HG02884 (cell line): ENCODE results near the gene THAP10.

Source experiments
- ATAC-seq: cut with Tn5 transposase; IDR thresholded peaks from one replicate; pipeline ENCODE4 v1.9.1; 2021; ENCODE audit warnings: mild to moderate bottlenecking, moderate library complexity; ENCODE audit not compliant: unreplicated experiment

THAP10 gene

GRCh38 chr15:70854666-70854976, 37.6 kb downstream of the THAP10 start:
- ATAC-seq = no peak

DNA sequence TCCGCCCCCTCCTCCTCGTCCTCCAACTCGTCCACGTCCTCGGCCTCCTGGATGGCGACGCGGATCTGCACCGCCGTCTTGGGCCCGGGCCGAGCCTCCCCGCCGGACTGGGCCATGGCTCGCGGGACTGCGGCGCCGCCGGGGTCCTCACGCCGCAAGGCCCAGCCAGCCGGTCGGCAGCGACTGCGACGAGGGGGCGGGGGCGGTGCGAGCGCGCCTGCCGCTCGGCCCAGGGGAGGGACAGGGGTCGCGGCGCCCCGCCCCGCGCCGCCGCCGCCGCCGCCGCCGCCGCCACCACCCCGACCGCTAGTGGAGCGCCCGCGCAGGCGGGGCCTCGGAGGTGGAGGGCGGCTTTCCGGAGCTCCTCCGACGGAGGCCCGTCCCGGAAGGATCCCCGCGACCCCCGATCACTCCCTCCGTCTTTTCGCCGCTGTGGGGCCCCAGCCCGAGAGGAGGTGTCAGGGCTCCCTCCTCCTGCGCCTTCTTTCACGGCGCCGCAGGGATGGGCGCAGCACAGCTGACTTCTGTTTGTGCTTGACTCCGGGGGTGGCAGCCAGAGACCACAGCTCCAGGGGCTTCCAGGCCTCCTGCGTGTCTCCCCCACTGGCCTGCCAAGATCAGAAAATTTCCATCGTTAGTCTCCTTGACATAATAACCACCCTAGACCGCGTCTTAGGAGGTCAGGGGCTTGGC, 38.1 kb downstream of the THAP10 start, which contains the start of gene LARP6:
Gene LARP6, minus strand, starts transcription at position 185 of the 693 bp plus-strand sequence. Its CDS starts 69 bp downstream, at position 116.
- no peak for ATAC-seq

DNA sequence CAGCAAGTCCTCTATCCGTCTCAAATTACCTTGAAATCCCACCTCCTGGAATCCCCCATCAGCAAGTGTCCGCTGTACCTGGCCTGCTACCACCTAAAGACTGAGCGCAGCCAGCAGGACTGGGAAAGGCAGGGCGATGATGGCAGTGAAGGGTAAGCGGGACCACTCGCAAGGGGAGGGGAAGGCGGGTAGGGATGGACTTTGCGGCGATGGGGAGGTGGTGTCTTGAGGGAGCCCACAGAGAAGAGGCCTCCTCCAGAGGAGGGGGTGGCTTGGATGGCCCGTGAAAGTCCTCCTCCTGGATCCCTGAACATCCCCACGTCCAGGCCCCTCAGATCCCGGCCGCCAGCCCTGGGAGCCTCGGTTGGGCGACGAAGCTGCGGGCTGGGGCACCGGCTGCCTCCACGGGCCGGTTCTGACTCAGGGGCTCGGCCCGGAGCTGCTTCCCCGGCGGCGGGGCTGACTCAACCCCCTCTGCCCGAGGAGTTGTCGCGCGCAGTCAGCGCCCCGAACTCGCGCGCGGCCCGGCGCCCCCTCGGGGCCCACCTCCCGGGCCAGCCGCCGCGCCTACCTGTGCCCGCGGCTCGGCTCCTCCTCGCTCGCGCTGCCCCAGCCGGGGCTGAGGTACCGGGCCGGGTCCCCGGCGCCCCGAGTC, 38.8 kb downstream of the THAP10 start:
- ATAC-seq = no peak

- no peak for ATAC-seq
These were observed 39.5 kb downstream of the THAP10 start for GRCh38 chr15:70852501-70853317.

GRCh38 chr15:70851889-70852288, 40.3 kb downstream of the THAP10 start:
- no peak for ATAC-seq

DNA sequence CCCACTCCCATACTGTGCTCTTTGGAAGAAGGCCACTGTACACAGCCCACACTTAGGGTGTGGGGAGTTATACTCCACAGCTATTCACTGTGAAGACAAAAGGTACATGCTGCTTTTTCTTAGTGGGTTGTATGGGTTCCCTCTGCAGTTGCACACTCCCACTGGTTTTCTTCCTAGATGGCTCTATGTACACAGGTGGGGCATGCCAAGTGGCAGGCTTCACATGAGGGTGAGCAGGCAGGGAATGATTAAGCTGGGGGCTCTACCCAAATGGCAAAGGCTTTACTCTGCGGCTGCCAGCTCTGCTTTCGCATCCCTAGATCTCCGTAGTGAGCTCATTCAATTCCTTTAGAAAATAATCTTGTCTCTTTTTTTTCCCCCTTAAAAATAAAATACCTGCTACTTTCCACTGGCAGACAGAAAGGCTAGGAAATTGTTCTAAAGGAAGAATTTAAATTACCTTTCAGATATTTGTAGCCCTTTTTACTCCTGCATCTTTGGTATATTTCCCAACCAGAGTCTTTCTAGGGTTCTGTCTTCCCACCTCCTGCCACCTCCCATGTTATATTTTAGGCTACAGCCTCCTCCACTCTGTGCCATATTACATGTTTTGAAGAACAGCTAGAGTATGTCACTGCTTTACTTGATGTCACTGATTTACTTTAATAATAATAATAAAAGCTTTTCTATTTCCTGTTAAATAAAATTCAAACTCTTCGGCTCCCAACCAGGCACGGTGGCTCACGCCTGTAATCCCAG, 46.5 kb downstream of the THAP10 start:
- no peak for ATAC-seq

GRCh38 chr15:70837476-70837875, 54.8 kb downstream of the THAP10 start:
- ATAC-seq = no peak

GRCh38 chr15:70835841-70836240, 56.4 kb downstream of the THAP10 start:
- no peak for ATAC-seq

DNA sequence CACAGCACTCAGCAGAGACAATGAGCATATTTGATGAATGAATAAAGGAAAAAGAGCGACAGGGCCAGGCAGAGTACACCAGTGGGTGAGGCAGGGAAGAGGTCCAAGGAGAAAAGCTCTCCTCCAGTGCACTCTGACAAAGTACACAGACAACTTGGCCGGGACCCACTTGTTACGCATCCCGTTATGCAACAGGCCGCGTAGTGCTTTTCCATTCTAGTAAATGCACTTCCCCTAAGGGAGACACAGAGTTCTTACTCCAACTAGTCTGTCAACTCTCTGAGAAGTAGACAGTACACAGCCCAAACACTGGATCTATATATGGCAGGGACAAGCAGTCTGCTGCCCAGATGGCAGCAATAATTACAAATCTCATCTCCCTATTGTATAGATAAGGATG, 56.8 kb downstream of the THAP10 start:
- ATAC-seq = no peak

DNA sequence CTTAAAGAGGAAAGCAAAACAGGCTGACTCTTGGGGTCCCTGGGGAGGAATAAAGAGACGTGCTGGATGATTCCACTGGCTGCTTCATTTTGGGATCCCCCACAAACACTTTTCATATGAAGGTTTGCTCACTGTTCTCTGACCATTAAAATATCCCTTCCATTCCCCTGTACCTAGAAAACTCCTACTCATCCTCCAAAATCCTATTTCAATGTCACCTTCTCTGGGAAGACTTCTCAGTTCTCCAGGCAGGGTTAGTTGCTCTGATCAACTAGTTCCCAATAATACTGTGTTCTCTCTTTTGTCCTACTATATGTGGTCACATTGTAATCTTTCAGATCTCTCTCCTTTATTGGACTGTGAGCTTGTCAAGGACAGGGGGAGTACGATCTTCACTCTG, 57.2 kb downstream of the THAP10 start:
- no peak for ATAC-seq

DNA sequence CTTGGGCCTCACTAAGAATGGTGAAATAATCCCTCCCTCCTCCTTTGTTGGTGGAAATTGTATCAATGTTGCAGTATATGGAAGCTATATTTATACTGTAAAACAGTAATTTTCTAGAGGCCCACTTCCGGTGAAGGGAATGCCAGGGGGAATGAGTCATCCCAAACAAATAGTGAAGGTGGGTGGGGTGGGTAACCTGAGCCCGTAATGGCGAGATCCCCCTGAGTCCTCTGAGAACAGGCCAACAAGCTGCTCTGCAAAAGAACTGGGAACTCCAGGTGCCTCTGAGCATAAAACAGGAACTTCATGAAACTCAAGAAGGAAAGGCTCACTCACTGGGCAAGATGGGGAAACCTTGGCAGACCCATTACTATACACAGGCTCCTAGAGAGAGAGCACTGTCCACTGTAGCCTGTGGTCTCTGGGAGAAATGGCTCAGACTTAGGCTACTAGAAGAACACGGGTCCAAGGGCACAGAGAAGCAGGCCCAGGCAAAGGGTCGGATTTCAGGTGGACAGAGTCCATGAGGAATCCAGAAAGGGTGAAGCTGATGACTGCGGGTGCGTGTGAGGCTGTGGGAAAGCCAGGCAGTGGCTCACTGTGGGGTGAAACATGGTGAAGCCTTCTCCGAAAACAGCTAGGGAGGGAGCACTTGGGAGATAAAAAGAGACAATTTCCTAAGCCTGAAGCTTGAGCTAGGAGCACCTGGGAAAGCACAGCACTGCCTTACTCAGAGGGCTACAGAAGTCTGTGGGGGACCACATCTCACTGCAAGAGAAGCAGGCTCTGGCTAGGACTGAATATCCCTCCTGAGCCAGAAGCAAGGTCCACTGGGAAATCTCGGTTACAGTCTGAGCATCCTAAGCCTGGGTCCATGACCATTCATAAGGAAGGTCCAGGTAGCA, 58.1 kb downstream of the THAP10 start:
- no peak for ATAC-seq

DNA sequence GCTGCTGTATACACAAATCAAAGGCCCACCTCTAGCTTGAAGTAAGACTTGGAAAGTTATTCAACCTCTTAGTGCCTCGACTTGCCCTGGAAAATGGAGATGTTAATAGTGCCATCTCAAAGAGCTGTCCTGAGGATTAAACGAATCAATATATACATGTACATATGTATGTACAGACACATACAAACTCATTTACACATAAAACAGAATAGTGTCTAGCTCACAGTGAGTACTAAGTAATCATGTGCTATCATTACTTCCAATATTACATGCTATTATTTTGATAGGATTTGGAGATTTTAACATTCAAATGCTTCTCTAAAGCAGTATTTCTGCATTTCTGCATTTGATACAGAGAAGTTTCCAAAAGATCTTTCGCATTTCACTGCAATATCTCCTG, 58.8 kb downstream of the THAP10 start:
- ATAC-seq = no peak

DNA sequence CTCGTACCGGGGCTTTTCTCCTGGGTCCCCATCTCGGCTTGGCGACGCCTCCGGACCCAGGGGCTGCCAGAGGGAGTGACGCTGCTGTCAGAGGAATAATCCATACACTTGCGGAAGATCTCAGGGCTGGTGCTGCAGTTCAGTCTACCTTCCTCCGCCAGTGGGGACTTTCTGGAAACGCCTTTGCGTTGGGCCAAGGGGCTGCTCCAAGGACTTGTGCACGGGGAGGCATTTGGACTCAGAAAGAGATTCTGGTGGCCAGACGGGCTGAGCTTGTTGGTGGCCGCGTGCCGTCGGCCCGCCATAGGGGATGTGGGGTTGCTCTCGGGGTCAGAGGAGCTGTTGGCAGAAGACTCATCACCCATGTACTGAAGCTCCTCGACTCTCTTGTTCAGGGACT, 60.1 kb downstream of the THAP10 start:
- no peak for ATAC-seq
